ENCODE measurements around the gene PNKP. TPM values are rescaled to one million over a fixed set of nuclear protein-coding genes. Genes with fewer than 3 reads are reported as not detected.
"Not testable (repeated sequence)": the region's sequence is repeated elsewhere in the genome, so short reads cannot be mapped to it uniquely, and the experiment has no call there.

Gene PNKP
- polyA plus RNA-seq, 1 donor, result 34.3 TPM

DNA sequence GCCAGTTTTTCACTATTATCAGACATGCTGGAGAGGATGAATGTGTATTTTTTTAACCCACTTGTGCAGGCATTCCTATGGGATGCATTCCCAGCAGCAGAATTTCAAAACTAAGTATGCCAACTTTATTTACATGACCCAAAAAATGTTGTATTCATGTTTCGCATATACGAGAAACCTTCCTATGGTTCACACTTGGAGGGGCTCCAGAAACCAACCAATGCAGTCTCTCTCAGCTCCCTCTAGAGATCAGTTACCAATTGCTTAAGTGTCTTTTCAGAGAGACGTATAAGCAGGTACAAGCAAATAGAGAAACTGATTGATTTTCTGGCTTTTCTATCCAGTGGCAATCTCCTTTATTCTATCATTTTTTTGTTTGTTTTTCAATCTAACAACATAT is 22.0 kb downstream of the PNKP start:
- no peak for DNase-seq

DNA sequence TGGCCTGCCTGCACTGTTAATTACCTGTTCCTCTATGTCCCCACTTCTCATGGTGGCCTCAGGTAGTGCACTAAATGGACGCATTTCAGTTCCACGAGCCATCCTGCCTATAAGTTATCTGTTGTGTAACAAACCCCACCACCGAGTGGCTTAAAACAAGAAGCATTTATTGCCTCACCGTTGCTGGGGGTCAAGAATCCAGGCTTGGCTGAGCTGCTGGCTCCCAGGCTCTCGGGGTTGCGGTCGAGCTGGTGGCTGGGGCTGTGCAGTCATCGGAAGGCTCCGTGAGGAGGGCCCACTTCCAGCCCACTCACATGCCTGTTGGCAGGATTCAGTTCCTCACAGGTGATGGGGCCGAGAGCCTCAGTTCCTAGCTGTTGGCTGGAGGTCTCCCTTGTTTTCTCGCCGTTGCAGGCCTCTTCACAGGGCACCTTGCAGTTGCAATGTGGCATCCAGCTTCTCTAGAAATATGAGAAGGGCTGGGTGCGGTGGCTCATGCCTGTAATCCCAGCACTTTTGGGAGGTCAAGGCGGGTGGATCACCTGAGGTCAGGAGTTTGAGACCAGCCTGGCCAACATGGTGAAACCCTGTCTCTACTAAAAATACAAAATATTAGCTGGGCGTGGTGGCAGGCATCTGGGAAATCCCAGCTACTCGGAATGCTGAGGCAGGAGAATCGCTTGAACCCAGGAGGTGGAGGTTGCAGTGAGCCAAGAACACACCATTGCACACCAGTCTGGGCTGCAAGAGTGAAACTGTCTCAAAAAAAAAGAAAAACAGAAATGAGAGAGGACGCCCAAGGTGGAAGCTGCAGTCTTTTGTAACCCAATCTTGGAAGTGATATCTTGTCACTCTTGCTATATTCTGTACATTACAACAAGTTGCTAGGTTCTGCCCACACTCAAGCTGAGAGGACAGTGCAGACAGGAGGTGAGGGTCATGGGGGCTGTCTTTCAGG is 23.0 kb downstream of the PNKP start:
- no peak for DNase-seq

DNA sequence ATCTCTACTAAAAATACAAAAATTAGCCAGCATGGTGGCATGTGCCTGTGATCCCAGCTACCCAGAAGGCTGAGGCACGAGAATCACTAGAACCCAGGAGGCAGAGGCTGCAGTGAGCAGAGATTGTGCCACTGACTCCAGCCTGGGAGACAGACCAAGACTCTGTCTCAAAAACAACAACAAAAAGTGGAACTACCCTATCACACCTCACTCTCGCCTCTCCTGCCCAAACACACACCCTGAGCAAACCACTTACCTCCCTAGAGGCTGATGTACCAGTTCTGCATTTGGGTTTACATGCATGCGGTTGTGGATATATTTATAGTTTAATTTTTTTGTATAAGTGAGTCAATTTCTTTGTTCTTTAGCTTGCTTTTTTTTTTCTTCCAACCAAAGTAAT is 24.1 kb downstream of the PNKP start:
- no peak for DNase-seq

DNA sequence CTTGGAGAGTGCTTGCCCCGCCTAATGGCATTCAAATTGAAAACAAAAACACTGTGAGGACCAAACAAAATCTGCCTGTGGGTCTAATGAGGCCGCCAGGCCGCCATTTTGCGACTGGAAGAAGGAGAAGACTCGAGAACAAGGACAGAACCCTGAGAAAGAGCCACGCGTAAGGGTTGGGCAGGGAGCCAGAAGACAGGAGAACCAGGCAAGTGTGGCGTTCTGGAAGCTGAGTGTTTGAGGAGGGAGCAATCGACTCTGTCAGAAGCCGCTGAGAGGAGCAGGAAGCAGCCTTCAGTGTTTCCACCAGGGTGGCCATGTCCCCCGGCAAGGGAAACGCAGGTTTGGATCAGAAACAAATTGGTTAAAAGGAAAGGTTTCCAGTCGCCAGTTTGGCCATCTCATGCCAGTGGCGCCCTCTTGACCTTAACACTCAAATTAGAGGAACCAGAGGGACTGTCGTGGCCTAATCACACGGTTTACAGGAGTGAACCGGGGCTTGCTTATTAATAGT is 26.6 kb downstream of the PNKP start:
- no peak for DNase-seq

DNA sequence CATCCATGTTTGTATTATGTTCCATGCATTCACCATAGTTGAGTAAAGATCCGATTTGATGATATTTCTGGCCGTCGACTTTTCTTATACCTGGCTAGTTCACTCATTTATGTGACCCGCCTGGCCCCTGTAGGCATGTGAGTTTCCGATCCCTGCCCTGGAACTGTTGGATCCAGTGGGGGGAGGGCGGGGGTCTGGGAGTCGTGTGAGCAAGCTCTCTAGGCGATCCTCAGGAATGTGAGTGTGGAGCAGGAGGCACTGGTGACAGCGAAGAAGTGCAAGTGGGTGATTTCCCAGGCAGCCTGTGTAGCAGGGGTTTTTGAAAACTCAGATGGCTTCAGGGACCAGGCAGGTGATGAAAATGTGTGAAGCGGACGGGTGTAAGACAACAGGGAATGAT is 27.1 kb downstream of the PNKP start:
- no peak for DNase-seq

DNA sequence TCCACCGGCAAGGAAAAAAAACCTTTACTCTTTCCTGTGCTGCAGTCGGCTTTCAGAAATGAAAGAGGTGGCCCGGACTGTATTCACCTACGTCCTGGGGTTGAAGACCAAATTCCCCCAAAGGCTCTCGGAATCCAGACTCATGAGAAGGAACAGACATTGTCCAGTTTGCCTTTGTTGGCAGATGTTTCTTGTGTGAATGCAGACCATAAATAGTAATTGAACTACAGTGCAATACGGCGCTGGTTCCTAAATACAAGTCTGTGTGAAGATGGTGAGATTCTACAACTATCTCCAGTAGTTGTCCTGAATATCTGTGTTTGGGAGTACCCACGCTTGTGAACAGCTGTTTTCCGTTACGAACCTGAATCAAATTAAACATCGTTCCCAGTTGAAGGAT is 27.7 kb downstream of the PNKP start:
- no peak for DNase-seq

DNA sequence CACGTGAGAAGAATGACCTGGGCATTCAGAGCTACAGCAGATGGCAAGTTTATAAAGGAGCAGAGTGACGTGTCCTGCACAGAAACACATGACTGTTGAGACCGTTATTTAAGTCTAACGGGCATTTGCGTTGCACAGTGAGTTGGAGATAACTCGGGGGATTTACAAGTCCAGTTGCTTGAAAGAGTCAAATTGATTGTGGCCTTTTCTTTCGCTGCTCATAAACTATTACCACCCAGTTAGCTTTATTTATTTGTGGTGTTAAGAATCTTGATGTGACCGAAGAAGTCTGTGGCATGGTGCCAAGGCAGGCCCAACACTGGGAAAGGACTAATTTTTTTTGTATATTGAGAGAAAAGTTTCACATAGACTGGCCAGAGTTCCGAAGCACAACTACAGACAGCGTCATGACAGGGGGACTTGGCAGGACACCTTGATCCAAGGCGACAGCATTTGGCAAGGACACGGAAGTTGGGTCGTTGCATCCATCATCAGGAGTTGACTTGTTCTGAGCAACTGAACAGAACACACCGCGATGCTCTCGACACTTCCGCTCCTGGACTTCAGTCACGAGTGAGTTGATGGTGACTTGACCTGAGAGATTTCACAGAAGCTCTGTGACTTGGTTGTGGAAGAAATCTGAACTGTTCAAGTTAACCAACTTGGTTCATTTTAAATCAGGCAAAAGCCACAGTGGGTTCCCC is 28.3 kb downstream of the PNKP start:
- DNase-seq, result no peak

DNA sequence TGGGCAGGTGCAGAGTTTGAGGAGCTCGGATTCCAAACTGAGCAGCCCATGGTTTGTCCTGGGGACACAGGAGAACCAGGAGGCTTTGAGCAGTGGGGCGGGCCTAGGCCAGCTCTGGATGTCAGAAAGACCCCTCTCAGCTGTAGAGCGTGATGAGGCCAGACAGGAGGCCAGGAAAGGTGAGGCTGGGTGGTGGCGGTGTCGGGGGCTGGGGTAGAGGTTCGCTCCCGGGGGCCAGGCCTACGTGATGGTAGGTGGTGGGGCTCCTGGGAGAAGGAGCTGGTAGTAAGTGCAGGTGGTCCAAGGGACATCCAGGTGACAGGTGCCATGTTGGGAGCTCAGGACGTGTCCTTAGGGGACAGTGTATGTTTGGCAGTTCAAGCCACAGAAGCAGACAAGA is 30.0 kb downstream of the PNKP start:
- DNase-seq, result no peak

DNA sequence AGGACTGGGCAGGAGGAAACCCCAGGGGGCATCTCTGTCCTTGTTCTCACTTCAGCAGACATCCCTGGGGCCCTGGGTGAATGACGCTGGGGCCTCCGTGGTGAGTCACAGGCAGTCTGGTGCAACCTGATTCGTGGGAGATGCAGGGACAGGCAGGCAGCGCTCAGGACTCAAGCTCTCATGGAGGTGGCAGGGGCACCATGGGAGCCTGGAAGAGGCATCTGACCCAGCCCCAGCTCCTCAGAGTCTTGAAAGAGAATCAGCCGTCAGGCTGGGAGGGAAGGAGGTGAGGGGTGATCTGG is 30.4 kb downstream of the PNKP start:
- DNase-seq, result no peak

DNA sequence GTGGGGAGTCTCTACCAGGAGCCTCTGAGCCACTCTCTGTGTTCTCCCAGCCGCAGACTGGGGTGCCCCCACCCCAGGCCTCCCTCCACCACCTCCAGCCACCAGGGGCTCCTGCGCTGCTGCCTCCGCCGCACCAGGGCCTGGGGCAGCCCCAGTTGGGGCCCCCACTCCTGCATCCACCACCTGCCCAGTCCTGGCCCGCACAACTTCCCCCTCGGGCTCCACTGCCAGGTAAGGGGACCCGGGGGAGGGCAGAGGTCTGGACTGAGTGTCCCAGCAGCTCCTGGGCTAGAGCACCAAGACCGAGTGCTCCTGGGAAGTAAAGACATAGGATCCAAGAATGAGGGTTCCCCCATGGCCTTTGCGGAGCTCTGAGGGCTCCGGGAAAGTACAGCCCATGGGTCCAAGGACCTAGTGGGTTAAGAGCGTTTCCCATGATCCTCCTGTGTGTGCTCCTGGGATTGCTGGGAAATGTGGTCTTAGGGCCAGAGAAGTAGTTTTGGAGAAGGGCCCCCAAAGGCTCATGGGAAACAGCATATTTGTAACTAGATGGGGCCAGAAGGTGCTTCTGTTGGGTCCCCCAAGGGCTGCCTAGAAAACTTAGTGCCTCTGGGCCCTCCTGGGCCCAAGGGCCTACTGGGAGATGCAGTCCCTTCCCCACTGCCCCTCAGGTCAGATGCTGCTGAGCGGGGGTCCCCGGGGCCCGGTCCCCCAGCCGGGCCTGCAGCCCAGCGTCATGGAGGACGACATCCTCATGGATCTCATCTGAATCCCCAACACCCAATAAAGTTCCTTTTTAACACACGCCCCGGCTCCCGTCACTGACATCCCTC is 31.0 kb downstream of the PNKP start:
- no peak for DNase-seq

DNA sequence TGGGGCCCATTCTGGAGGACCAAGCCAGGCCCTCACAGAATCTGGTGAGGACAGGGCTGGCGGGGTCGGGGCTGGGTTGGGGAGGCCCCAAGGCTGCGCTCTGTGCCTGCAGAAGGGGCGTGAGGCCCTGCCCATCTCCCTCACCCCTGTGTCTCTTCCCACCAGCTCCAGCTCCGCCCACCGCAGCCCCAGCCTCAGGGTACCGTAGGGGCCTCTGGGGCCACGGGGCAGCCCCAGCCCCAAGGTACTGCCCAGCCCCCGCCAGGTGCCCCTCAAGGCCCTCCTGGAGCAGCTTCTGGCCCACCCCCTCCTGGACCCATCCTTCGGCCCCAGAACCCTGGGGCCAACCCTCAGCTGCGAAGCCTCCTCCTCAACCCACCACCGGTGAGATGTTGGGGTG is 31.8 kb downstream of the PNKP start:
- no peak for DNase-seq

DNA sequence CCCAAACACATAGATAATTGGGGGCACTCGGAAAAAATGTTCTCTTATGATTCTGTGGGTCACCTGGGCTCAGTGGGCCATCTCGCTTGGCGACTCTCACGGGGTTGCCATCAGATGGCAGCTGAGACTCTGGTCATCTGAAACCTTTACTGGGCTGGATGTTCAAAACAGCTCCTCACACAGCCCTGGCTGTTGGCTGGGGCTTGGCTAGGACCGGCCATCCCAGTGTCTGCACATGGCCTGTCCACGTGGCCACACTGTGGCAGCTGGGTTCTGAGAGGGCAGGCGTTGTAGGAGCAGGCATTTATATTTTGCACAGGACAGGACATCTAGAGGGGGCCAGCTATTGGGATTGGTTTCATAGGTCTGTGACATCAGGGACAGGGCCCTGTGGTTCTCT is 33.8 kb downstream of the PNKP start:
- no peak for DNase-seq

DNA sequence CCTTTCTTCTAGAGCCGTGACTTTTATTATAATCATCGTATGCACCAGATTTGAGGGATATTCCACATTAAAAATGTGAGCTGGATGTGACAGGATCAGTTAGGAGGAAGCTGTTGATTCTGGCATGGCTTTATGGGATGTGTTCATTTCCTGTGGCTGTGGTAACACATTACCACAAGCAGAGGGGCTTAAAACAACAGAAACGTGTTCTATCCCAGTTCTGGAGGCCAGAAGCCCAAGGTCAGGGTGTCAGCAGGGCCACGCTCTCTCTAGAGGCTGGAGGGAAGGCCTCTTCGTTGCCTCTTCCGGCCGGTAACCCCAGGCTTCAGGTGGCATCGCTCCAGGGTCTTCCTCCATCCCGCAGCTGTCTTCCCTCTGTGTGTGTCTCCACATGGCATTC is 34.8 kb downstream of the PNKP start:
- DNase-seq, result no peak

DNA sequence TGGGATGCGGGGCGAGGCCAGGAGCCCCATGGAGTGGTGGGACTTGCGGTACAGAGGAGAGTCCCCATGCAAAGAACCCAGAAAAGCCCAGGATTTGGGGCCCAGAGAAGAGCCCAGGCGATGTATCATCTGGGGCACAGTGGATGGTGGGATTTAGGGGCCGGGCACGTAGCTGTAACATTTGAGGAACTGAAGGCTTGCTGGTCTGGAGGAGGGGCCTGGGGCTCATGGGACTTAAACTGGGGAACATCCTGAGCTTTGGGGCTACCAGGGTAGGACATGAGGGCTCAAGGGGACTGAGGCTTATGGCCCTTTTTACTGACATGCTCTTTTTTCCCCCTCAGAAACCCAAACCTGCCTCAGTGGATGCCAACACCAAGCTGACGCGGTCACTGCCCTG is 35.8 kb downstream of the PNKP start:
- DNase-seq, result no peak

DNA sequence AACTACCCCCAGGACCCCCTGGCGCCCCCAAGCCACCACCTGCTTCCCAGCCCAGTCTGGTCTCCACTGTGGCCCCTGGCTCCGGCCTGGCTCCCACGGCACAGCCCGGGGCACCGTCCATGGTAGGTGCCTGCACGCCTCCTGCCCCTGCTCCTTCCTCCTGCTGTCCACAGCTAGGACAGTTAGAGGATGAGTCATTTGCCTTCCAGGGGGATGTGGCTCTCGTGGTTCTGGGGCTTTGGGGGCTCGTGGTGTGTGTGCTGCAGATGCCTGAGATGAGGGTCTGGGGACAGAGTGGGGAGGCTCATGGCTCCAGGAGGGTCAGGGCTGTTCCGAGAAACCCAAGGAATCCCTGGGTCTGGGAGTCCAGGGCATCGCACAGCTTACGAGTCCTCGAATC is 36.6 kb downstream of the PNKP start:
- DNase-seq, result no peak

DNA sequence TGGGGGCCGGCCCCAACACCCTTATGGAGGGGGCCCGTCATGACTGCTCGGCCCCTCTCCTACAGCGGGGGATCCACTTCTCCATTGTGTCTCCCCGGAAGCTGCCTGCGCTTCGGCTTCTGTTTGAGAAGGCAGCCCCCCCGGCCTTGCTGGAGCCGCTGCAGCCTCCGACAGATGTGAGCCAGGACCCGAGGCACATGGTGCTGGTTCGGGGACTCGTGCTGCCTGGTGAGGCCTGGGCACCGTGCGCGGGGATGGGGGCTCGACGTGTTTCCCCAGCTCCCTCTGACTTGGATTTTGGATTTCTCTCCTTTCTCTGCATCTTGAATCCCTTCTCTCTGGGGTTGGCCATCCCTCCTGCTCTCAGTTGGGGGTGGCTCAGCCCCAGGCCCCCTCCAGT is 37.7 kb downstream of the PNKP start:
- DNase-seq, result no peak

DNA sequence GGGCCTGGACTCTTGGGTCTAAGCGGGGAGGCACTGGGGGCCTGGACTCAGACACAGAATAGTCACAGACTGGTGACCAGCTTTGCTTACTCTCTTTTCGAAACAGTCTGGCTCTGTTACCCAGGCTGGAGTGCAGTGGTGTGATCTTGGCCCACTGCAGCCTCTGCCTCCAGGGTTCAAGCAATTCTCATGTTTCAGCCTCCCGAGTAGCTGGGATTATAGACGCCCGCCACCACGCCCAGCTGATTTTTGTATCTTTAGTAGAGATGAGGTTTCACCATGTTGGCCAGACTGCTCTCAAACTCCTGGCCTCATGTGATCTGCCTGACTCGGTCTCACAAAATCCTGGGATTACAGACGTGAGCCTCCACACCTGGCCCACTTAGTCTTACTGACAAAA is 38.2 kb downstream of the PNKP start:
- DNase-seq, result no peak

DNA sequence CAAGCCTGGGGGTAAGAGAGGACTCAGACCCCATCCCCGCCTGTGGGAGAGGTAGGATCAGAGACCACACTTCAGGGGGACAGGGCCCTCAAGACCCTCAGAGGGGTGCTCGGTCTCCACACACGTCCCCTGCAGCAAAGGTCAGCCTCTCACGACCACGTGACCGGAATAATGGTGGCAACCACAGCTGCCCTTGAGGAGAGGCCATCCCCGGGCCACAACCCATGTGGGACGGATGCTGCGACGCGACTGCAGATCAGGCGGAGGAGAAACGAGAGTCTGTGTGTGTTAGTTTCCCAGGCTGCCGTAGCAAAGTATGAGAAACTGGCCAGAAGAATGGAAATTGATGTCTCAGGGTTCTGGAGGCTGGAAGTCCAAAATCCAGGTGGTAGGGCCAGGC is 40.3 kb downstream of the PNKP start:
- no peak for DNase-seq

DNA sequence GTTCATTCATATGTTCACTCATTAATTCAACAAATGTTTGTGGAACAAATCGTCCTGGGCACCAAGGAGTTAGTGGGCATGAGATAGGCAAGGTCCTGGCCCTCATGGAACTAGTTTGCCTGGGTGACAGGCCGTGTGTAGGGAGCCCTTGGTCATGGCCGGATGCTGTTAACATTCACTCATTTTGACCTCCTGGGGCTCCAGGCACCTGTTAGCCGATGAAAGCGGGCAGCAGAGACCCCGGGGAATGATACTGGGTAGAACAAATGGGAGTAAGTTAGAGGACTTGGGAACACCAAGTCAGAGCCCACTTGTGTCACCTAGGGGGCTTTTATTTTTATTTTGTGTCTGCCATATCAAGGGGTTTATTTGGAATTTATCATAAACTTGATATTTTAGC is 42.7 kb downstream of the PNKP start:
- DNase-seq, result no peak

DNA sequence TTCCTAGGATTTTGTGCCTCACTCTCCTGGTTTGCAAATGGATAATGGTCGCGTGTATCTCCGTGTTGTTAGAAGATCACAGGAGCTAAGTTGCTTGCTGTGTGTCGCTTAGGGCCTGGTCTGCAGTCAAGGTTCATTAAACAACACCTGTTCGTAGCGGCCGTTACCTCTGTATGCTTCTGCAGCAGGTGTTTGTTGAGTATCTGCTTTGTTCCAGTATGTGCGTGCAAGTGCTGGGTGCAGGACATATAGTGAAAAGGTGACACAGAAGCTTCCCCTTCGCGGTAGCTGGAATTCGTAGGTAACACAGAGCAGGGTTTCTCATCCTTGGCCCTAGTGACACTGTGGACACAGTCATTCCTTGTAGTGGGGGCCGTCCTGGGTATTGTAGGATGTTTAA is 43.9 kb downstream of the PNKP start:
- no peak for DNase-seq

DNA sequence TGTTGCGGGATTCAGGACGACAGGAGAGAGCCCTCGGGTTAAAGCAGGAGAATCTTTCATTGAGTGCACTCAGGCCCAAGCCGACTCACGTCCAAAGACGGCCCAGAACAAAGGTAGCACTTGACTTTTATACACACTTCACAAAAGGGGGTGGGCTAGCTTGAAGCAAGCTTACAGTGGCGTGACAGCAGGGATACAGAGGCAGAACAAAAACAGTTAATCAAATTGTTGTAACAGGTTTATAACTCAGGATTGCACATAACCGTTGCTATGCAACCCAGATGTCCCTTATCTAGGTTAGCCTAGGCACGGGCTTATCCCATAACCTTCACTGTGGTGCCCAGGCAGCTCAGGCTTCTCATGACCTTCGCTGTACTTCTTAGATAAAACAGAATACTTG is 47.3 kb downstream of the PNKP start:
- DNase-seq, result no peak

DNA sequence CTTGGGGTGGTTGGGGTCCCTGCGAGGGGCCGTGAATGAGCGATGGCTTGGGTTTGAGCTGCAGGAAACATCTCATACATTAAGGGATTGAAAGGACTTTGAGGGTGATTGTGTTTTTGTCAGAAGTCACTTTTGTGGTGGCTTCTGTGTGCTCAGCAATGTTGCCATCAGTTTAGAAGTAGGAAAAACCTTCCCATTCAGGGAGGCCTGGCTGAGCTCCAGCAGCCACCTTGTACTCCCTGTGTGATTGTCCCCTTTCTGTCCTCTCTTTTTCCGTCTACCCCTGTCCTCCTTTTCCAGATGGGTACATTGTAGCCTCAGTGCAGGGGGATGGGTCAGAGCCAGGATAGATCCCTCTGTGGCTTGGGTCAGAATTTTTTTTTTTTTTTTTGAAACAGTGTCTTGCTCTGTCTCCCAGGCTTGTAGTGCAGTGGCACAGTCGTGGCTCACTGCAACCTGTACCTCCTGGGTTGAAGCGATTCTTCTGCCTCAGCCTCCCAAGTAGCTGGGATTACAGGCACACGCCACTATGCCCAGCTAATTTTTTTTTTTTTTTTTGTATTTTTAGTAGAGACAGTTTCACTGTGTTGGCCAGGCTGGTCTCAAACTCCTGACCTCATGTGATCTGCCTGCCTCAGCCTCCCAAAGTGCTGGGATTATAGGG is 47.8 kb downstream of the PNKP start:
- not testable (repeated sequence) for DNase-seq

All from hindlimb muscle (tissue), 1 donor.